Measurements from ENCODE around the gene PABPN1L. TPM values are rescaled to one million over a fixed set of nuclear protein-coding genes. Genes with fewer than 3 reads are reported as not detected.

Gene PABPN1L
- total and polyA plus RNA-seq, 2 of the 8 experiments (the other 6 are each of a cell fraction or from before 2014, with no cell fraction given): not detected

- TF ChIP-seq CHD7 (IDR thresholded peaks at IDR 0.05; ENCODE audit: insufficient replicate concordance, low read length): no peak
These were observed 37.7 kb downstream of the PABPN1L start (continued) for GRCh38 chr16:88828711-88829110.

Measured in H1 (cell line).